CD4-positive, alpha-beta T cell treated with Interleukin-17A for 1 hour (primary cell): Measurements from ENCODE around the gene RAB30.
"Not testable (repeated sequence)": the region's sequence is repeated elsewhere in the genome, so short reads cannot be mapped to it uniquely, and the experiment has no call there.

Source experiments
- DNase-seq: peaks from one replicate; pipeline ENCODE4 v3.0.0-alpha.2; 2020

Gene RAB30

GRCh38 chr11:82978422-82979099 is 93.1 kb downstream of the RAB30 start:
- peak; percentile 14 for DNase-seq

DNA sequence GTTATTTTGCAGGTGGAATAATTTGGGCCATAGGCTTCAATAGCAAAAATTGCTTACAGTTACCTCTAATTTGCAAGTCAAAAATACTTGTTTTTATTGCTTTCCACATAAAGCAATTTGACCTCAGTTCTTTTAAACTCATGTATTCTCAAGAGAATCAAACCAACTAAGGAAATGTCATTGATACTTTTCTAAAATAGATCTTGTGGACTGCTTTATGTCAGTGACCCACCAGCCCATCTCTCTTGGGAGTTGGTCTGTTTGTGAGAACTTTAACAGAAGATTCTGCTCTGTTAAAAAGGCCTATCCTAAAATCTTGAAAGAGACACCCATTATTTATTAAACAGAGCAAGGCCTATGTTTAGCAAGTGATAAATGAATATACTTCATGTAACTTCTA is 94.9 kb downstream of the RAB30 start:
- DNase-seq: no peak

DNA sequence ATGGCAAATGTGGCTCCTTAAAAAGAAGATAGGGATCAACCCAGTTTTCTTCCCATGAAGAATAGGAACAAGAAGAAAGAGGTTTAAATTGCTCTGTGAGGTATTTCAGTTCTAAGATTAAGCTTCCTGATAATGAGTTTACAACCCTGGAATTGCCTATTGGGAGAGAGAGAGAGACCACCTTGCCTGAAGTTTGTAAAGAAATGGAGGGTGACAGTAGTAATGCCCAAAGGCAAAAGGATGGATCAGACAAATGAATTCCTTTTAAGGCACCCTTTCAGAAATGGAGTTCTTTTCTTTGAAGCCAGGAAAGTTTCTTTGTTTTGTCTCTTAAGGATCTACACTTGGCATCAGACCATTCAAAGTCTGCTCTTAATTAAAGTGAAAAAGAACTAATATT is 95.8 kb downstream of the RAB30 start:
- no peak for DNase-seq

DNA sequence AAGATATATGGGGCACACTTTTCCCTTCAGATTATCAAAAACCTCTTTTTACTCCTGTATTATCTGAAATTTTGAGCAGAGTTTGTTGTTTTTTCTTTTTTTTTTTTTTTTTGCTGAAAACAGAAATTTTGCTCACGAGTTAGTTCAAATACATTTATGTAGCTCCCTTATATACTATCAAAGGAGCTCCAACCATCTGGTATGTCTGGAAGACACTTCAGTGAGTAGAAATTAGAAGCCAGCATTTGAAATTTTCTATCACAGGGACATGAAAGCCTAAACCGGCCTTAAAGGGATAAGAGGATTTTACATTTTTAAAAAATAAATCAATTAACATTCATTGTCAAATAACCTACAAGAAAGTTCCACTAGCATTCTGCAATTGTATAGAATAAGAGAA is 96.8 kb downstream of the RAB30 start:
- DNase-seq: no peak

- no peak for DNase-seq
These were observed 97.6 kb downstream of the RAB30 start for GRCh38 chr11:82974135-82974534.

GRCh38 chr11:82972103-82972502 is 99.6 kb downstream of the RAB30 start:
- no peak for DNase-seq

GRCh38 chr11:82971519-82971946 is 100.2 kb downstream of the RAB30 start:
- DNase-seq: peak; percentile 70

GRCh38 chr11:82970507-82971083 is 101.1 kb downstream of the RAB30 start:
- not testable (repeated sequence) for DNase-seq

- no peak for DNase-seq
These were observed 101.9 kb downstream of the RAB30 start for GRCh38 chr11:82969811-82970210.

DNA sequence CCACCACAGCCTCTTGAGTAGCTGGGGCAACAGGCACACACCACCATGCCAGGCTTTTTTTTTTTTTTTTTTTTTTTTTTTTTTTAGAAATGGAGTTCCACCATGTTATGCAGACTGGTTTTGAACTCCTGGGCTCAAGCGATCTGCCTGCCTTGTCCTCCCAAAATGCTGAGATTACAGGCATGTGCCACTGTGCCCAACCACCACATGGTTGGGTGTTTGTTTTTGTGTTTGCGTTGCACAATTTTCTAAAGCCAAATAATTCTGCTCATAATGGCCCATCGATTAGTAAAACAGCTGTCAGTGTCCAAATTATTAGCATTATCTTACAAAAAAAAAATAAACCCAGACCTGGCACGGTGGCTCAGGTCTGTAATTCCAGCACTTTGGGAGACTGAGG is 104.3 kb downstream of the RAB30 start:
- no peak for DNase-seq

GRCh38 chr11:82962021-82962420 is 109.7 kb downstream of the RAB30 start:
- not testable (repeated sequence) for DNase-seq

DNA sequence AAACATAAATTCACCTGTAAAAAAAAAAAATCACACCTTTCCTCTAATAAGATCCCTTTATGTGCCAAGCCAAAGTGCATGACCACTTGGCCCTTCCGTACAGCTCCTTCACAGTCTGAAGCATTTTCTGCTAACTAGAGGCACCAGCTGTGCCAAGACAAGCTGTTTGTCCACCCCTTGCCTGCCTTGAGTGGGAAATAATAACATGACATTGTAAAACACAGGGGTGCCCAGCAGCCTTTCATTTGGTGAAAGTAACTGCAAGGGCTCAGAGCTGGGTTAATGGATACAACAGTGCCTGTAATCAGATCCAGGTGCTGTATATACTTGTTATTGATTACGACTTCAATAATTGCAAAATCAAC is 110.9 kb downstream of the RAB30 start:
- DNase-seq: peak; percentile 8

DNA sequence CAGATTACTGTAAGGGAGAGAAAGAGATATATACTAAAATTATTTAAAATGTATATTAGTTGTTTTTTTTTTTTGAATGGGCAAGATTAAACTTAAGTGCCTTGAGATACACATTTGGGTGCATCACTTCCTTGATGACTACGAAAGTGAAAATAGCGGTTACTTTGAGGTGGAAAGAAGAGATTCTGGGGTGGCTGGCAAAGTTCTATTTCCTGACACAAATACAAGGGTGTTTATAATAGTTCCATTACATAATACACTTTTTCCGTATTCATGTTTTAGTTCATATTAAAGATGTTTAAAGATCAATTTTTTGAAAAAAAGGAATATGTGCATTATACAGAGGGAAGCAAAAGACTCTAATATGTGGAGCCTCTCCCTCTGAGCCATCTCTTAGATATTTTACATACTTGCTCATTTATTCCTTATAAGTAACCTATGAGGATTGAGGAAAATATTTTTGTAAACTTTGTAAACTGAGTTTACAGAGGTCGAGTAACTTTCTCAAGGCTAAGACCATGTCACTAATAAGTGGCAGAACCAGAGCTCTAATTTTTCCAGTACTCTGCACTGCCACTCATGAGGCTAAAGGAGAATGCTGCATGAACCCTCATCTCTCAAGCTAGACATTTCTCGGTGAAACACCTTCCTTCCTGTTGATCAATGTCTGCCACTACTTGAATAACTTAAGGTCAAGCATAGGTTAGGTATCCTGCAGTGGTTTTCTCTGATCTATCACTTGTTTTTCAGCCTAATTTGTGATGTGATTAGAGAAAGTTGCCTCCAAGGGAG is 111.5 kb downstream of the RAB30 start:
- peak; percentile 83 for DNase-seq

DNA sequence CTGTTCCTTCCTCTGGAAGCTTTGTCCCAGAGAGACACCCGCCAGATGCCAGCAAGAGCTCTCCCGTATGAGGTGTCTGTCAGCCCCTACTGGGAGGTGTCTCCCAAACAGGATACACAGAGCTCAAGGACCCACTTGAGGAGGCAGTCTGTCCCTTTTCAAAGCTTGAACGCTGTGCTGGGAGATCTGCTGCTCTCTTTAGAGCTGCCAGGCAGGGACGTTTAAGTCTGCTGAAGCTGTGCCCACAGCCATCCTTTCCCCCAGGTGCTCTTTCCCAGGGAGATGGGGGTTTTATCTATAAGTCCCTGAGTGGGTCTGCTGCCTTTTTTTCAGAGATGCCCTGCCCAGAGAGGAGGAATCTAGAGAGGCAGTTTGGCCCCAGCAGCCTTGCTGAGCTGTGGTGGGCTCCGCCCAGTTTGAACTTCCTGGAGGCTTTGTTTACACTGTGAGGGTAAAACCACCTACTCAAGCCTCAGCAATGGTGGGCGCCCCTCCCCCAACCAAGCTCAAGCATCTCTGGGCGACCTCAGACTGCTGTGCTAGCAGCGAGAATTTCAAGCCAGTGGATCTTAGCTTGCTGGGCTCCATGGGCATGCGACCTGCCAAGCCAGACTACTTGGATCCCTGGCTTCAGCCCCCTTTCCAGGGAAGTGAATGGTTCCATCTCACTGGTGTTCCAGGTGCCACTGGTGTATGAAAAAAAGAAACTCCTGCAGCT is 115.8 kb downstream of the RAB30 start:
- DNase-seq: peak; percentile 82

DNA sequence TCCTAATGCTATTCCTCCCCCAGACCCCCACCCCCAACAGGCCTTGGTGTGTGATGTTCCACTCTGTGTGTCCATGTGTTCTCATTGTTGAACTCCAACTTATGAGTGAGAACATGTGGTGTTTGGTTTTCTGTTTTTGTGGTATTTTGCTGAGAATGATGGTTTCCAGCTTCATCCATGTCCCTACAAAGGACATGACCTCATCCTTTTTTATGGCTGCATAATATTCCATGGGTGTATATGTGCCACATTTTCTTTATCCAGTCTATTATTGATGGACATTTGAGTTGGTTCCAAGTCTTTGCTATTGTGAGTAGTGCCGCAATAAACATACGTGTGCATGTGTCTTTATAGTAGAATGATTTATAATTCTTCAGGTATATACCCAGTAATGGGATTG is 121.2 kb downstream of the RAB30 start:
- not testable (repeated sequence) for DNase-seq

DNA sequence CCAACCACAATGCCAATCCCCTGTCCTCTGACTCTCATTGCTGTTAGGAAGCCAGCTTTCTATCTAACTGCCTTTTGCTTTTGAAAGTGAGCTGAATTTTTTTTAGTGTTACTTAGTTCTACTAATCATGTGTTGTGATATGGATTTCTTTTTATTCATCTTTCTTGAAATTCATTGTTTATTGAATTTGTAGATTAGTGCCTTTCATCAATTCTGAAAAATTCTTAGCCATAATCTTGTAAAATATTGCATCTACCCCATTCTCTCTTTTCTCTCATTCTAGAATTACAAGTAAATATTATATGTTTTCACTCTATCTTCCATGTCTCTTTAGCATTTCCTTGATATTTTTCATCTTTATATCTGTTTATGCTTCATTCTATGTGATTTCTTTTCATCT is 122.3 kb downstream of the RAB30 start:
- DNase-seq: no peak

- no peak for DNase-seq
These were observed 126.0 kb downstream of the RAB30 start for GRCh38 chr11:82945682-82946081.

DNA sequence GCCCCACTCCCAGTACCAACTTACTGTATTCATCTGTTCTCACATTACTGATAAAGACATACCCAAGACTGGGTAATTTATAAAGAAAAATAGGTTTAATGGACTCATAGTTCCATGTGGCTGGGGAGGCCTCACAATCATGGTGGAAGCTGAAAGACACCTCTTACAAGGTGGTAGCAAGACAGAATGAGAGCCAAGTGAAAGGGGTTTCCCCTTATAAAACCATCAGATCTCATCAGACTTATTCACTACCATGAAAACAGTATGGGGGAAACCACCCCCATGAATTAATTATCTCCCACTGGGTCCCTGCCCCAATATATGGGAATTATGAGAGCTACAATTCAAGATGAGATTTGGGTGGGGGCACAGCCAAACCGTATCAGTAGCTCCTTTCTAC is 126.7 kb downstream of the RAB30 start:
- DNase-seq: not testable (repeated sequence)

- DNase-seq: no peak
These were observed 127.5 kb downstream of the RAB30 start for GRCh38 chr11:82944198-82944597.

DNA sequence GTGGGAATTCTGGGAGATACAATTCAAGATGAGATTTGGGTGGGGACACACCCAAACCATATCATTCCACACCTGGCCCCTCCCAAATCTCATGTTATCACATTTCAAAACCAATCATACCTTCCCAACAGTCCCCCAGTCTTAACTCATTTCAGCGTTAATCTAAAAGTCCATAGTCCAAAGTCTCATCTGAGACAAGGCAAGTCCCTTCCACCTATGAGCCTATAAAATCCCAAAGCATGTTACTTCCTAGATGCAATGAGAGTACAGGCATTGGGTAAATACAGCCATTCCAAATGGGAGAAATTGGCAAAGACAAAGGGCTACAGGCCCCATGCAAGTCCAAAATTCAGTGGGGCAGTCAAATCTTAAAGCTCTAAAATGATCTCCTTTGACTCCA is 128.3 kb downstream of the RAB30 start:
- DNase-seq: not testable (repeated sequence)

GRCh38 chr11:82942376-82942775 is 129.3 kb downstream of the RAB30 start:
- no peak for DNase-seq

GRCh38 chr11:82939456-82939855 is 132.2 kb downstream of the RAB30 start:
- DNase-seq: no peak

DNA sequence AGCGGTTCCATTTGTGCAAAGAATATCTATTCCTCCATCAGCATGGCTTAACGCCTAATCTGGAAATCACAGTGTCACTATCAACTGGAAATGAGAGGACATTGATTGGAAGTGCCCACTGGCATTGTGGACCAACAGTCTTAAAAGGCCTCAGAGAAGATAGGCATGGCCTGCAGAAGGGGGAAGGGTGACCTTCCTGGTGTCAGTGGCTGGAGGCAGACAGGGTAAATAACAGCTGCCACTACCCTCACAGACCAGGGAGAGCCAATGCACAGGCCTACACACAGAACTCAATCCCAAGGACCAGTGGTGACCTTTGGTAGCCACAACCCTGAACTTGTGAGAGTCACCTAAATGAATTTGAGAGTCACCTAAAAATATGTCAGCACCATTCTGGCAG is 134.1 kb downstream of the RAB30 start:
- no peak for DNase-seq

- no peak for DNase-seq
These were observed 135.4 kb downstream of the RAB30 start for GRCh38 chr11:82936261-82936660.
